NOMO-1 treated with dmso at 0.1 percent for 144 hours (cell line): Measurements from ENCODE around the gene GNB3.

ENCODE experiments used
- DNase-seq: peaks from one replicate; lab custom pipeline; 2025; ENCODE audit not compliant: unreplicated experiment; lab: John Stamatoyannopoulos, UW

Gene GNB3

GRCh38 chr12:6836851-6837250 is 3.9 kb upstream of the GNB3 start:
- DNase-seq: no peak

DNA sequence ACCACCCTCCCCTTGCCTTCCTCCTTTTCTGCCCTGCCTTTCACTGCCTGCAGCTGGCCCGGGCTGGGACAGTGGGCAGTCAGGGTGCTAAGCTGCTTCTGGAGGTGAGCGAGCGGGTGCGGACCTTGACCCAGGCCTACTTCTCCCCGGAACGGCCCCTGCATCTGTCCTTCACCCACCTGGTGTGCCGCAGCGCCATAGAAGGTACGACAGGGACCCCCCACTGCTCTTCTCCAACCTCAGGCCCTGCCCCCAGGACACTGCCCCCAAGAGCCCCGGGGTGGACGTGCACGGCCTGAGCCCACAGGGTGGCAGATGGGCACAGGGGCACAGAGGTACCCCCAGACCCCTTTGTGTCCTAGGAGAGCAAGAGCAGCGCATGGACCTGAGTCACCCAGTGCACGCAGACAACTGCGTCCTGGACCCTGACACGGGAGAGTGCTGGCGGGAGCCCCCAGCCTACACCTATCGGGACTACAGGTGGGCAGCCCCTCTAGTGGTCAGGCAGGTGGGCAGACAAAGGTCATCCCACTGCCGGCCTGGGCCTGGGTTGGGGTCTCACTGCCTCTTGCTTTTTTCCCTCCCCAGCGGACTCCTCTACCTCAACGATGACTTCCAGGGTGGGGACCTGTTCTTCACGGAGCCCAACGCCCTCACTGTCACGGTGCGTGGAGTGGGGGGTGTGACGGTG is 3.2 kb upstream of the GNB3 start:
- no peak for DNase-seq

DNA sequence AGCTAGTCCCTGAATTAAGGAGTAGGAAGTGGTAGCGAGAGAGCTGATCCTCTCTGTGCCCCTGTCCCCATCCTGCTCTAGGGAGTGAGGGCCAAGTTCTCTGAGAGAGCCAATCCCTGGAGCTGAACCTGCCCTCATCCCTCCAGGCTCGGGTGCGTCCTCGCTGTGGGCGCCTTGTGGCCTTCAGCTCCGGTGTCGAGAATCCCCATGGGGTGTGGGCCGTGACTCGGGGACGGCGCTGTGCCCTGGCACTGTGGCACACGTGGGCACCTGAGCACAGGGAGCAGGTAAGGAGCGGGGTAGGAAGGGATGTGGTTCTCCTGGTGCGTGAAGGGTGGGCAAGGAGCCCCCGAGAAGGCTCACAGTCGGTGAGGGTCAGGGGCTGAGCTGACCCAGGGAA is 1.9 kb upstream of the GNB3 start:
- no peak for DNase-seq

- no peak for DNase-seq
Measured at GRCh38 chr12:6839482-6840201, 1.1 kb upstream of the GNB3 start.

DNA sequence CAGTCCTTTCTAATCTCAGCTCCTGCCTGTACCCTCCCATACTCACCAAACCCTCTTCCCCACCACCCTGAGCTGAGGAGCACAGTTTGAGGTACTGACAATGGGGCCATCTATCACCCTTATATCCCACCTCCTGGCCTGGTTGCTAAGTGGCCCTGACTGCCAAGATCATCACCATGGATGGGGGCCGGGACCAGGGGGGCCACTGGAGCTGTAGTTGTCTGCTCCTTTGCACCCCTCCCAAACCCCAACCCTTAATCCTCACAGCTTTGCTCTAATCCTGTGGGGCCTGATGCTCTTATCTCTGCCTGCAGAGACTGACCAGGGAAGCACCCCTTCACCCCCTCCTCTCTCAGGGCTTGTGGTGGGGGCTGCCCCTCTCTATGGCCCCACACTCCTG is 395 bp upstream of the GNB3 start:
- no peak for DNase-seq

DNA sequence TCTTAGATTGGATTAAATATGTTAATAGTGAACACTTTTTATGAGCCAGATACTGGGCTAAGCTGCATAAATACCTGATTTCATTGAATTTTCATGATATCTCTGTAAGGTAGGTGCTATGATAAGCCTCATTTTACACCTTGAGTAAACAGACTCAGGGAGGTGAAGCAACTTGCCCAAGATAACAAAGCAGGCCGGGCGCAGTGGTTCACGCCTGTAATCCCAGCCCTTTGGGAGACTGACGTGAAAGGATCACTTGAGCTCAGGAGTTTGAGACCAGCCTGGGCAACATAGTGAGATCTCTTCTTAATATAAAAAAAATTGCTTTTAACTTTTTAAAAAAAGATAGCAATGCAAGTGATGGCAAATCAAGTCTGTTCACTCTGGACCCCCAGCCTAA is 1.4 kb downstream of the GNB3 start:
- no peak for DNase-seq

DNA sequence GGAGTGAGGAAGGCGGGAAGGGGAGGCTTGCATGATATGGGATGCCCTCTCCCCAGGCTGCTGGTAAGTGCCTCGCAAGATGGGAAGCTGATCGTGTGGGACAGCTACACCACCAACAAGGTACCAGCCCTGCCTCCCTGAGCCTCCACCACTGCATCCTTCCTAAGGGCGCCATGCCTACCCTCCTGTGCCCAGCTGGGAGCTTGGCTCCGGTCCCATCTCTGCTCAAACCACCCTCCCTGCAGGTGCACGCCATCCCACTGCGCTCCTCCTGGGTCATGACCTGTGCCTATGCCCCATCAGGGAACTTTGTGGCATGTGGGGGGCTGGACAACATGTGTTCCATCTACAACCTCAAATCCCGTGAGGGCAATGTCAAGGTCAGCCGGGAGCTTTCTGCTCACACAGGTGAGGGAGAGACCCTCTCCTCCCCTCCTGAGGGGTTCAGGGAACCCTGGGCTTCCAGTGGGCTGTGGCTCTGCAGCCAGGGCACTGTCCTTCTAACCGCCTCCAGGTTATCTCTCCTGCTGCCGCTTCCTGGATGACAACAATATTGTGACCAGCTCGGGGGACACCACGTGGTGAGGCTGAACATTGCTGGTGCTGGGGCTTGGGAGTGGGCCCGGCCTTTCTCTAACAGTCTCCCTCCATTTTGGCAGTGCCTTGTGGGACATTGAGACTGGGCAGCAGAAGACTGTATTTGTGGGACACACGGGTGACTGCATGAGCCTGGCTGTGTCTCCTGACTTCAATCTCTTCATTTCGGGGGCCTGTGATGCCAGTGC is 2.6 kb downstream of the GNB3 start:
- DNase-seq: no peak

GRCh38 chr12:6845395-6845794 is 4.7 kb downstream of the GNB3 start:
- DNase-seq: no peak

- no peak for DNase-seq
Measured at GRCh38 chr12:6846316-6846869, 5.7 kb downstream of the GNB3 start.

DNA sequence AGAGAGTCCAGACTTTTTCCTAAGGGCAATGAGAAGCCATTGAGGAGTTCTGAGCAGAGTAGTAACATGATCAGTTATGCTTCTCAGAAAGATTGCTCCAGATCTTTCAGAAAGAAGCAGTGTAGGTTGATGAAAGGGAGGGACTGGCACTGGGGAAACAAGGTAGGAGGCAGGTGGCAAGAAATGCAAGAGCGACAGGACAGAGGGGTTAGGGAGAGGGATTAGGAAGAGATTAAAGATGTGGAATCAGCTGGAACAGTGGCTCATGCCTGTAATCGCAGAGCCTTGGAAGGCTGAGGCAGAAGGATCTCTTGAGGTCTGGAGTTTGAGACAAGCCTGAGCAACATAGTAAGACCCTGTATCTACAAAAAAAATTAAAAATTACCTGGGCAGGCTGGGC is 7.0 kb downstream of the GNB3 start:
- no peak for DNase-seq

GRCh38 chr12:6849427-6849826 is 8.7 kb downstream of the GNB3 start:
- DNase-seq: no peak

DNA sequence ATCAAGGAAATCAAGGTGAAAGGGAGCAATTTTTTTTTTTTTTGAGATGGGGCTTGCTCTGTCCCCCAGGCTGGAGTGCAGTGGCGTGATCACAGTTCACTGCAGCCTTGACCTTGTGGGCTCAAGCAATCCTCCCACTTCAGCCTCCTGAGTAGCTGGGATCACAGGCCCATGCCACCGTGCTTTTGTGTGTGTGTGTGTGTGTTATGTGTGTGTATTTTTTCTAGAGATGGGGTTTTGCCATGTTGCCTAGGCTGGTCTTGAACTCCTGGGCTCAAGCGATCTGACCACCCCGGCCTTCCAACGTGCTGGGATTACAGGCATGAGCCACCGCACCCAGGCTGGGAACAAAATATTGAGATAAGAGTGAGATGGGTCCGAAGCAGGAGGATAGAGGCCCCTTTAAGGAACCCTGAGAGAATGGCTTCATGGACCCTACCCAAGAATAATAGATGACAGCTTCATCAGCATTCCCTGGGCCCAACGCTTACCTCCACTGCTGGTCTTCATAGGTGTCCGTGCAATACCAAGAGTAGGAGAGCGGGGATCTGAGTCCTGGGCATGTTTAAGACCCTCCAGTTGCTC is 9.3 kb downstream of the GNB3 start:
- no peak for DNase-seq

DNA sequence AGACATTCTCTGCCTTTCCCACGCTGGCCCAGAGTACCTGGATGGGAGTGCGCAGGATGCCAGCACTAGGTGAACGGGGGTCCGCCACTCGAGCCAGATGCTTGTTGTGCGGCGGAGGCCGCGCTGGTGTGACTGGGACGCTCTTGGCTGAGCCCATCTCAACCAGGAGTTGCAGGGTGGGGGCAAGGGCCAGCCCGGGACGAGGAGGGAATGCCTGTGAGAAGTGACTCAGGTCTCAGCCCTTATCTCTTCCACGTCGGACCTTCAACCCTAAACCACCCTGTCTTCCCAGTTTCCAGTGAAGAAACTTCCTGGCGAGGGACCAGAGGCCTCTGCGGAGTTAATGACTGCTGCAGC is 10.0 kb downstream of the GNB3 start:
- no peak for DNase-seq

DNA sequence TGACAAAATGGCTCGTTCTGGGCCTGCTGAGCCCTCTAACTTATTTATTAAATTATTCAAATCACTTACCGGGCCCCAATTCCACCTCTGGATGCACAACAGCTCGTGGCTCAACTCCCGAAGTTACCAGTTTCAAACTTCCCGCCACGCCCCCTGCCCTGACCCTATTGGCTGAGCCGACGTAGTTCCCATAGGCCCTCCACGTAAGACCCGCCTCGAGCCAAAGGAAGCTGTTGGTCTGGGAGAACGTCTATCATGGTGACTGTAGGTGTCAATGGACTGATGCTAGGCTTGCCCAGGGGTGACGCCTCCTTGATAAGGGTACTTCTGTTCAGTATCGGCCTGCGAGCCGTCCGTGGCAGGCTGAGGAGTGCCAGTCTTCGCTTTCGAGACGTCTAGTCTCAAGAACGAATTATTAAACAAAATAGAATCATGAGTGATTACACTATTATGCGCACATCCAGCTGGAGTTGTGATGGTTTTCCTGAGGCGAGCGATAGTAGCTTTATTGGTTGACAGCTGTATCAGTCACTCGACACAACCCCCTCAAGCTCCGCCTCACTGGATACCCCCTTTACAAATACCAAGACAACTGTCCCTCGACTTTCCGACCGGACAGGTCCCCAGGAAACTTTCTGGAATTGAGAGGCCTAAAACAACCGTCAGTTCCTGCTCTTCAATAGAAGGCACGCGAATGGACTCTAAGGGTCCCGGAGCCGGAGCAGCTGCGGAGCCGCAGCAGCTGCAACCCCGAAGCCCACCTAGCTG is 10.6 kb downstream of the GNB3 start, which contains the start of gene CDCA3:
Gene CDCA3, minus strand, starts transcription at position 134 of the 768 bp plus-strand sequence. CDS start 334 bp downstream, outside the sequence.
- peak; percentile 98 for DNase-seq

GRCh38 chr12:6851921-6852650 is 11.4 kb downstream of the GNB3 start, which contains the start of gene USP5:
Gene USP5, plus strand, starts transcription at chr12:6852150. Its CDS starts 30 bp downstream, at chr12:6852180.
- peak; percentile 99 for DNase-seq

- DNase-seq: no peak
Measured at GRCh38 chr12:6852651-6853354, 12.1 kb downstream of the GNB3 start.

- no peak for DNase-seq
Measured at GRCh38 chr12:6853626-6854025, 12.9 kb downstream of the GNB3 start.

DNA sequence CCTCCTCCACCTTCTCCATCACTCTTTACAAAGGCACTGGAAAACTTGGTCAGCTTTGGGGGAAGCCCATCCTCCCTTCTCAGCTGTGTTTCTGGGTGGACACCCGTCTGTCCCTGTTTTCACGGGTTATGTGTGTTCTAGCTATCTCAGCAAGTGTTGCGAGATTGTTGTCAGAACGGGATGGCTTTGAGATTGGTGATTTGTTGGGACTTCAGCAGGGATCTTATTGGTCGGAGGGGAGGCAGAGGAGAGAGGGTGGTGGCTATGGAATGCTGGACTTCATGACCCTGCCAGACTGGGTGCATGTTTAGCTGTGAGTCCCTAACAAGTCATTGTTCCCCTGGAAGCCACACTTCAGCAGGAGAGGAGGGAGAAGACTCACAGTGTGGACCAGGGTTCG is 13.3 kb downstream of the GNB3 start:
- DNase-seq: no peak

DNA sequence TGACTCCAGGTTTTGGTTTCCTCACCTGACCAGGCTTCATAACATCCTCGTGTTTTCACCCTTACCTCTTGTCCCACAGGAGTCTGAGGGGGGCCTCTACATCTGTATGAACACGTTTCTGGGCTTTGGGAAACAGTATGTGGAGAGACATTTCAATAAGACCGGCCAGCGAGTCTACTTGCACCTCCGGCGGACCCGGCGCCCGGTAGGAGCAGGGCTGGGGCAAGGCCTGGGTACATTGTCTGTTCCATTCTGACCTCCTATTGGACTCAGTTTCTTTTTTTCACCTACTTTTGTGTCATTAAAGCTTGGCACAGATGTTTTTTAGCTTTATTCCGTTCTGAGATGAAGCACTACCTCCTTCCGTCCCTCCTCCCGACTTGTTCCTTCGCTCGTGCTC is 14.6 kb downstream of the GNB3 start:
- DNase-seq: no peak
